ENCODE data around the gene DNAJB12. TPM values are rescaled to one million over a fixed set of nuclear protein-coding genes. Genes with fewer than 3 reads are reported as not detected.

Gene DNAJB12
- polyA plus RNA-seq, 1 donor (not counting 4 experiments of a cell fraction or from before 2014, with no cell fraction given), result 12.0 TPM

DNA sequence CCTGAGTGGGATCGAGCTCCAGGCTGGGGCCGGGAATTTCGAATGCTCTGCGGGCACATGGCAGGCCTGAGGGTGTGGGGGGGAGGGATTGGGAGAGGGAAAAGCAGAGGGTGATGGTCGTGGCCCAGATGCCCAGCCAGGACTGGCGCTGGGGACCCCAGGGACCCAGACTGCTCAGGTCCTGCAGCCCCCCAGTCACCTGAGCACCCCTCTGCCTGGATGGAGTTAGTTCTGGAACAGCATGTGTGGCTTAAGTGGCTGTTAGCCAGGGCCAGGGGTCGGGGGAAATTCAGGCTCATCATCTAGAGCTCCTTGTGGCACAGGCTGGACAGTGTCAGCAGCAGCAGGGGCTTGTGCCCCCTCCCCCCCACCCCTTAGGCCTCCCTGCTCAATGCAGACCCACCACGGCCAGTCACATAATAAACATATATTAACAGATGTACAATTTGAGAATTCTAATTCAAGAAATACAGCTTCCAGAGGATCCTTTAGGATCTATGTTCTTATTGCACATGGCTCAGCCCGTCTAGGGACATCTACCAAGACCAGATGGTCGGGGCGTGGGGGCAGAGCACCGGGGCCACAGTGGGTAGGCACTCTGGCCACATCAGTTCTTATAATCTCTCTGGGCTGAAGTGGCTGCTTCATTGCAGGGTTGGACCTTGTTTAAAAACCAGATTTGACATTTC, 22.2 kb downstream of the DNAJB12 start:
- no peak for FAIRE-seq
- no peaks in the 10 kb centered on the region for H3K9me3 ChIP-seq (ENCODE audit: control insufficient read depth, low read depth, low read length)
- H3K9me1 ChIP-seq (ENCODE audit: control insufficient read depth, extremely low read depth, insufficient read depth, low read length), result no peaks in the 10 kb centered on the region
- no peak overlapping the region for H2AFZ ChIP-seq (ENCODE audit: control insufficient read depth, low read length)
- no peak overlapping the region for H3K4me2 ChIP-seq (ENCODE audit: control insufficient read depth, extremely low read depth, insufficient read depth, low read depth, low read length)
- no peaks in the 10 kb centered on the region for H4K20me1 ChIP-seq (ENCODE audit: control insufficient read depth, extremely low read depth, insufficient read depth, low read length)
- H3K4me1 ChIP-seq (ENCODE audit: control insufficient read depth, extremely low read depth, insufficient read depth, low read length), result peaks cover 51% of the 10 kb centered on the region
- H3K27me3 ChIP-seq (ENCODE audit: control insufficient read depth, extremely low read depth, insufficient read depth, low read length), result no peaks in the 10 kb centered on the region
- dilution Hi-C loops (cut with MboI; ENCODE audit: extremely low pct_ligation_motif_present, low sequenced_read_pairs), result no loop called here
- H3K27ac ChIP-seq (ENCODE audit: control insufficient read depth, insufficient read depth, low read length), result peak overlapping the region; percentile 83
- peak overlapping the region in 1 of 3 experiments; percentile 8 for H3K4me3 ChIP-seq (ENCODE audit: control insufficient read depth in 2 of 3, extremely low read depth in 1 of 3, insufficient read depth in 2 of 3, low read depth in 1 of 3, low read length in 3 of 3)
- no peak for DNase-seq (ENCODE audit: low read depth, low spot score)
- H3K36me3 ChIP-seq (ENCODE audit: control insufficient read depth in 2 of 2, extremely low read depth in 1 of 2, insufficient read depth in 2 of 2, low read length in 2 of 2), result peaks cover 19 to 20% of the 10 kb centered on the region in 2 experiments
- no peaks in the 10 kb centered on the region for H3K79me2 ChIP-seq (ENCODE audit: control insufficient read depth, insufficient read depth, low read length)
- peak overlapping the region; percentile 69 for H3K9ac ChIP-seq (ENCODE audit: control insufficient read depth, extremely low read depth, insufficient read depth, low read length)
- TF ChIP-seq, protein P1, sequence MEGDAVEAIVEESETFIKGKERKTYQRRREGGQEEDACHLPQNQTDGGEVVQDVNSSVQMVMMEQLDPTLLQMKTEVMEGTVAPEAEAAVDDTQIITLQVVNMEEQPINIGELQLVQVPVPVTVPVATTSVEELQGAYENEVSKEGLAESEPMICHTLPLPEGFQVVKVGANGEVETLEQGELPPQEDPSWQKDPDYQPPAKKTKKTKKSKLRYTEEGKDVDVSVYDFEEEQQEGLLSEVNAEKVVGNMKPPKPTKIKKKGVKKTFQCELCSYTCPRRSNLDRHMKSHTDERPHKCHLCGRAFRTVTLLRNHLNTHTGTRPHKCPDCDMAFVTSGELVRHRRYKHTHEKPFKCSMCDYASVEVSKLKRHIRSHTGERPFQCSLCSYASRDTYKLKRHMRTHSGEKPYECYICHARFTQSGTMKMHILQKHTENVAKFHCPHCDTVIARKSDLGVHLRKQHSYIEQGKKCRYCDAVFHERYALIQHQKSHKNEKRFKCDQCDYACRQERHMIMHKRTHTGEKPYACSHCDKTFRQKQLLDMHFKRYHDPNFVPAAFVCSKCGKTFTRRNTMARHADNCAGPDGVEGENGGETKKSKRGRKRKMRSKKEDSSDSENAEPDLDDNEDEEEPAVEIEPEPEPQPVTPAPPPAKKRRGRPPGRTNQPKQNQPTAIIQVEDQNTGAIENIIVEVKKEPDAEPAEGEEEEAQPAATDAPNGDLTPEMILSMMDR (optimal IDR thresholded peaks at IDR 0.05 in 1 of 3, IDR thresholded peaks at IDR 0.05 in 1 of 3, conservative IDR thresholded peaks at IDR 0.05 in 1 of 3; ENCODE audit: extremely low read depth in 1 of 3, insufficient read depth in 2 of 3, low read length in 3 of 3), result no peak
- TF ChIP-seq EZH2 (IDR thresholded peaks at IDR 0.05; ENCODE audit: low read length), result no peak

DNA sequence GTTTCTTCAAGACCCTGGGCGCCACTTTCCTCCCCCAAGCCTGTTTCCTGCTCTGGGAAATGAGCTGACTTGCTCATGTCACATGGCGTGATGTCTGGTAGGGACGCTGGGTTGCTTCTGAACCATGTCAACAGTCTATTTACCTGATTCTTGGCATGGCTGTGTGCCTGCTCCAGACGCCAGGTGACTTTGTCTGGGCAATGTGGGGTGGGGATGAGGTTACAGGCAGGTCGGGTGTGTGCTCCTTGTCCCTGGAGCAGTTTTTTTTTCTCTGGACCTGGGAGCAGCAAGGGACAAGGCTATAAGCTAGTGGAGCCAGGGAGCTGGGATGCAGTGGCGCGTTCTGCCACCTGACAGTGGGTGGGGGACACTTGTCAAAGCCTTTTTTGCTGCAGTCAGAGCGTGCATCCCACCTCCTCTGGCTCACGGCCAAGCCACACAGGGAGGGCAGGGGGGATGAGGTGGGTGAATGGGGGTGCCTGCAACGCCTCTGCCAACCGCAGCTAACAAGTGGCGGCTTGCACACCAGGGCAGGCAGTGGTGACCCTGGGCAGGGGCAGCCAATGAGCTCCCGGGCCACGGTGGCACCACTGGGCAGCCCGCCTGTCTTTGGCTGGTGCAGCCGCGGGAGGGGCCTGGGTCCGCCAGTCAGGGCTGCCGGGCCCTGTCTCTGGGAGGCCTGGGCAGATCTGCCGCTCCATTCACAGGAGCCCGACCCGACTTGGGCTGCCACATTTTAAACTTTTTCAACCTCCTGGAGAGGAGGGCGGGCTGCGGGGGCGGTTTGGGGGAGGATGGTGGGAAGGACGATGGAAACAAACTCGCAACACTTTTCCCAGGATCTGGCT, 22.9 kb downstream of the DNAJB12 start:
- FAIRE-seq (peak; percentile 20), DNase-seq (ENCODE audit: low read depth, low spot score) (peak; percentile 95)
- no peaks in the 10 kb centered on the region for H3K79me2 ChIP-seq (ENCODE audit: control insufficient read depth, insufficient read depth, low read length)
- no peaks in the 10 kb centered on the region for H3K27me3 ChIP-seq (ENCODE audit: control insufficient read depth, extremely low read depth, insufficient read depth, low read length)
- no peak overlapping the region for H2AFZ ChIP-seq (ENCODE audit: control insufficient read depth, low read length)
- dilution Hi-C loops (cut with MboI; ENCODE audit: extremely low pct_ligation_motif_present, low sequenced_read_pairs), result no loop called here
- no peak overlapping the region for H3K4me3 ChIP-seq (ENCODE audit: control insufficient read depth in 2 of 3, extremely low read depth in 1 of 3, insufficient read depth in 2 of 3, low read depth in 1 of 3, low read length in 3 of 3)
- H3K4me1 ChIP-seq (ENCODE audit: control insufficient read depth, extremely low read depth, insufficient read depth, low read length), result peaks cover 48% of the 10 kb centered on the region
- H3K36me3 ChIP-seq (ENCODE audit: control insufficient read depth in 2 of 2, extremely low read depth in 1 of 2, insufficient read depth in 2 of 2, low read length in 2 of 2), result peaks cover 13 to 19% of the 10 kb centered on the region in 2 experiments
- peak overlapping the region; percentile 74 for H3K9ac ChIP-seq (ENCODE audit: control insufficient read depth, extremely low read depth, insufficient read depth, low read length)
- no peaks in the 10 kb centered on the region for H3K9me3 ChIP-seq (ENCODE audit: control insufficient read depth, low read depth, low read length)
- peak overlapping the region; percentile 55 for H3K4me2 ChIP-seq (ENCODE audit: control insufficient read depth, extremely low read depth, insufficient read depth, low read depth, low read length)
- peak overlapping the region; percentile 96 for H3K27ac ChIP-seq (ENCODE audit: control insufficient read depth, insufficient read depth, low read length)
- TF ChIP-seq, protein P1 (optimal IDR thresholded peaks at IDR 0.05 in 1 of 3, IDR thresholded peaks at IDR 0.05 in 1 of 3, conservative IDR thresholded peaks at IDR 0.05 in 1 of 3; ENCODE audit: extremely low read depth in 1 of 3, insufficient read depth in 2 of 3, low read length in 3 of 3), result peak in 1 of 3 experiments; percentile 31
- no peak for TF ChIP-seq EZH2 (IDR thresholded peaks at IDR 0.05; ENCODE audit: low read length)
- no peaks in the 10 kb centered on the region for H3K9me1 ChIP-seq (ENCODE audit: control insufficient read depth, extremely low read depth, insufficient read depth, low read length)
- no peaks in the 10 kb centered on the region for H4K20me1 ChIP-seq (ENCODE audit: control insufficient read depth, extremely low read depth, insufficient read depth, low read length)

All from keratinocyte (primary cell).